MCF 10A (cell line): ENCODE measurements around the gene ADCY1. TPM values are rescaled to one million over a fixed set of nuclear protein-coding genes. Genes with fewer than 3 reads are reported as not detected.
"Not testable (repeated sequence)": the region's sequence is repeated elsewhere in the genome, so short reads cannot be mapped to it uniquely, and the experiment has no call there.

ENCODE experiments used
- BruUV-seq: library from RNA; stranded (reverse); fragments of 400-500 nt; replicated peaks from 2 replicates; lab custom pipeline; 2021; lab: Mats Ljungman, UMichigan
- CTCF ChIA-PET: fragments of 300-600 bp; sonication (Branson Sonifier 250); formaldehyde crosslinking; extraction: SDS; loops from one replicate; lab custom pipeline; 2021; ENCODE audit warnings: antibody characterized with exemption, inconsistent platforms; lab: Yijun Ruan, JAX
- POLR2A ChIA-PET: fragments of 300-600, 350-650 bp; sonication (Branson Sonifier 250); formaldehyde crosslinking; extraction: SDS; loops from one replicate; lab custom pipeline; 2020; ENCODE audit warnings: antibody characterized with exemption, inconsistent platforms; lab: Yijun Ruan, JAX
- DNase-seq: peaks from one replicate; pipeline ENCODE4 v3.0.0-alpha.2; 2018; ENCODE audit not compliant: unreplicated experiment
- H3K27ac Mint-ChIP-seq: one replicate; pipeline ENCODE4 v1.8.0; 2022; ENCODE audit warnings: mild to moderate bottlenecking, low read depth, mixed read lengths; ENCODE audit not compliant: unreplicated experiment
- H3K27me3 Mint-ChIP-seq: one replicate; pipeline ENCODE4 v1.8.0; 2022; ENCODE audit warnings: mixed read lengths; ENCODE audit not compliant: insufficient read depth, unreplicated experiment
- H3K36me3 Mint-ChIP-seq: one replicate; pipeline ENCODE4 v1.8.0; 2022; ENCODE audit warnings: mild to moderate bottlenecking, moderate library complexity, mixed read lengths; ENCODE audit not compliant: insufficient read depth, unreplicated experiment
- H3K4me1 Mint-ChIP-seq: one replicate; pipeline ENCODE4 v1.8.0; 2022; ENCODE audit warnings: mixed read lengths; ENCODE audit not compliant: insufficient read depth, unreplicated experiment
- H3K4me3 Mint-ChIP-seq: one replicate; pipeline ENCODE4 v1.8.0; 2022; ENCODE audit warnings: mild to moderate bottlenecking, moderate library complexity, mixed read lengths; ENCODE audit not compliant: unreplicated experiment
- H3K9me3 Mint-ChIP-seq: one replicate; pipeline ENCODE4 v1.8.0; 2022; ENCODE audit warnings: mixed read lengths; ENCODE audit not compliant: unreplicated experiment
- CTCF ChIP-seq: fragments of 200-600 bp; IDR thresholded peaks from one replicate; pipeline ENCODE4 v1.8.0; 2022; ENCODE audit warnings: antibody characterized with exemption, mild to moderate bottlenecking; ENCODE audit not compliant: unreplicated experiment
- intact Hi-C: fragments of 100-400 bp; cut with micrococcal nuclease; formaldehyde crosslinking; loops from 2 replicates; pipeline ENCODE4 v1.14.1; 2022
- total RNA-seq: library from RNA; stranded (reverse); gene quantifications from 2 replicates; pipeline ENCODE4 v1.2.3, GENCODE V29; 2022

The ADCY1 gene
- total RNA-seq, 1 experiment from 2014 or later = 0.61 TPM

GRCh38 chr7:45740573-45740972 is 166.4 kb downstream of the ADCY1 start:
- CTCF ChIA-PET = interaction anchor here (0.7 kb wide), 1 partner anchor 22 kb away, joined by 4 read pairs; no protein-coding TSS in a partner anchor
- H3K4me1 Mint-ChIP-seq, BruUV-seq, H3K9me3 Mint-ChIP-seq, H3K27ac Mint-ChIP-seq, intact Hi-C loops, H3K27me3 Mint-ChIP-seq, DNase-seq, H3K4me3 Mint-ChIP-seq: not testable (repeated sequence)
- H3K36me3 Mint-ChIP-seq = peaks cover 65% of the 10 kb centered on the region
- POLR2A ChIA-PET = interaction anchor here (1.1 kb wide), 1 partner anchor 28 kb away, joined by 3 read pairs; no protein-coding TSS in a partner anchor

- H3K4me1 Mint-ChIP-seq, H3K9me3 Mint-ChIP-seq, CTCF ChIA-PET, DNase-seq, H3K27me3 Mint-ChIP-seq, BruUV-seq, H3K4me3 Mint-ChIP-seq, H3K27ac Mint-ChIP-seq: not testable (repeated sequence)
- H3K36me3 Mint-ChIP-seq = peaks cover 50% of the 10 kb centered on the region
- intact Hi-C loops = loop anchor here (5.0 kb wide), 1 partner anchor 477 kb away; no protein-coding TSS in a partner anchor
- peak; percentile 18 for TF ChIP-seq CTCF
- POLR2A ChIA-PET = interaction anchor here (0.7 kb wide), 1 partner anchor 20 kb away, joined by 3 read pairs; no protein-coding TSS in a partner anchor
Measured at GRCh38 chr7:45748976-45749375, 174.8 kb downstream of the ADCY1 start.

- H3K27me3 Mint-ChIP-seq, POLR2A ChIA-PET, H3K9me3 Mint-ChIP-seq, BruUV-seq, intact Hi-C loops, DNase-seq, H3K4me1 Mint-ChIP-seq, CTCF ChIA-PET, H3K27ac Mint-ChIP-seq, H3K4me3 Mint-ChIP-seq: not testable (repeated sequence)
- peaks cover 39% of the 10 kb centered on the region for H3K36me3 Mint-ChIP-seq
Measured at GRCh38 chr7:45751352-45751751, 177.2 kb downstream of the ADCY1 start.

DNA sequence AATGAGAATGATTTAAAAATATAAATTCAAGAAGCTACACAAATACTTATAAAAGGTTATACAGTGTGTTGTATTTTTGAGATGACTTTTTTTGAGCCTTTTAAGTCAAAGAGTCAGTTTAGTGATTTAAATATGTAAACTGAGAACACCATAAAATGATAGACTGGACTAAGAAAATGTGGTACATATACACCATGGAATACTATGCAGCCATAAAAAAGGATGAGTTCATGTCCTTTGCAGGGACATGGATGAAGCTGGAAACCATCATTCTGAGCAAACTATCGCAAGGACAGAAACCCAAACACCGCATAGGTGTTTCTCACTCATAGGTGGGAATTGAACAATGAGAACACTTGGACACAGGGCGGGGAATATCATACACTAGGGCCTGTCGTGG is 182.2 kb downstream of the ADCY1 start:
- H3K27me3 Mint-ChIP-seq, intact Hi-C loops, H3K9me3 Mint-ChIP-seq, H3K4me1 Mint-ChIP-seq, H3K4me3 Mint-ChIP-seq, H3K27ac Mint-ChIP-seq, POLR2A ChIA-PET, DNase-seq, BruUV-seq: not testable (repeated sequence)
- CTCF ChIA-PET = interaction anchor here (0.6 to 1.0 kb wide), 2 partner anchors 237 to 535 kb away, joined by 3 read pairs; no protein-coding TSS in a partner anchor
- H3K36me3 Mint-ChIP-seq = peaks cover 27% of the 10 kb centered on the region

DNA sequence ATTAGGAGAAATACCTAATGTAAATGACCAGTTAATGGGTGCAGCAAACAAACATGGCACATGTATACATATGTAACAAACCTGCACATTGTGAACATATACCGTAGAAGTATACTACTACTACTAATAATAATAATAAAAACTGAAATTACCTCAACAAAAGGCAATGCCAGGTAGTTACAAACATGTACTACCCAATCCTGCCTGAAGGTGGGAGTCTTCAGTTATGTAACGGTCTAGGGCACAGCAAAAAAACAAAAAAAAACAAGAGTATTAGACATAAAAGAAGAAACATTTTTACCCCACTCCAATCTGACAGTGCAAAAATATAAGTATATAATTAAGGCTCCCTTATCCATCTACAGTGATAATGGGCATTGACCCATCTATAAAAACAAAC is 182.6 kb downstream of the ADCY1 start:
- CTCF ChIA-PET, H3K27me3 Mint-ChIP-seq, BruUV-seq, H3K4me1 Mint-ChIP-seq, H3K4me3 Mint-ChIP-seq, H3K27ac Mint-ChIP-seq, POLR2A ChIA-PET, intact Hi-C loops, DNase-seq, H3K9me3 Mint-ChIP-seq: not testable (repeated sequence)
- peaks cover 22% of the 10 kb centered on the region for H3K36me3 Mint-ChIP-seq
- TF ChIP-seq CTCF = peak; percentile 26

DNA sequence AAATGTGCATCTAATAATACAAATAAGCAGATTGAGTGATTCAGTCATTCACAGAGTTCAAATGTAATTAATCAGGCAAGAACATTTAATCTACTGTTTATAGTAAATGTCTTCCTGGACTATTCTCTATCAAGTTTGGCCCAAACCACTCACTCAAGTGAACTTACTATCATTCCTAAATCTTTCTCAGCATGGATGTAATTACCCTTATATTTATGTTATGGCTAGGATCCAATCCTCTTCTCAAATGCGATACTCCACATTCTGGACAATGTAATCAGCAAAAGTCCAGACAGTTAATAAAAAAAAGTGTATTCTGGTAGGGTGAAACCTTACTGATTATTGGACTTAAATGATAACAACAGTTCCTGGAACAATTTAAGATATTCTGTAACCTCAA is 185.3 kb downstream of the ADCY1 start:
- POLR2A ChIA-PET, H3K27ac Mint-ChIP-seq, BruUV-seq, H3K4me3 Mint-ChIP-seq, DNase-seq, H3K9me3 Mint-ChIP-seq, H3K4me1 Mint-ChIP-seq, CTCF ChIA-PET, intact Hi-C loops, H3K27me3 Mint-ChIP-seq: not testable (repeated sequence)
- peaks cover 15% of the 10 kb centered on the region for H3K36me3 Mint-ChIP-seq

DNA sequence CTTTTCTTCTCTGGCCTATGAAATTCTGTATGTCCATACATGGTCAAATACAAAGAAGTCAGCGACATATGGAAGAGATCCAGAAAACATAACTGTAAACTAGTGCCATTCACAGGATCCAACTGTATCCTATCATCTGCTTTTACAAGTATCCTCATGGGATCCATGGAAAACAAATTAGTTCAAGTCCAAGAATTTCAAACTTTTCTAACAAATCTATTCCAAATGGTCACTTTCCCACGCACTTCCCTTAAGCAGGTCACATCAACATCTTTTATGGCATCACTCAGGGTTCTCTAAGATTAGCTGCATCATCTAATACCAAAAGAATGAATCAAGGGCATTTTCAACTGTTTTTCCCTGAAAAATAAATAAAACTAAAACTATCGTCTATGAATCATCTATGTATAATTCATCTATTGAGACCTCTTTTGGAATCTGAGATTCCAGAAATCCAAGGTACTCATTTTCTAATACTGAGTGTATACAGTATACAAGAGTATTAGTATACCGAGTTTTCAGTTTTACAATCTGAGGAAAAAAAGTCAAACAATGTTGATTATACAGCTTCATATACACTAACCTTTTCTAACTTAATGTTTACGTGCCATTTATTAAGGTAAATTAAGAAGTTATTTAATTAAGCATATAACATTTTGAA is 187.5 kb downstream of the ADCY1 start:
- H3K4me3 Mint-ChIP-seq, H3K9me3 Mint-ChIP-seq, BruUV-seq, DNase-seq, POLR2A ChIA-PET, intact Hi-C loops, CTCF ChIA-PET, H3K27ac Mint-ChIP-seq, H3K27me3 Mint-ChIP-seq, H3K4me1 Mint-ChIP-seq, H3K36me3 Mint-ChIP-seq: not testable (repeated sequence)
